Hippocampal formation (tissue), 2 donors: ENCODE results near the gene ELAVL2.
"Not testable (repeated sequence)": the region's sequence is repeated elsewhere in the genome, so short reads cannot be mapped to it uniquely, and the experiment has no call there.

ENCODE experiments used
- DNase-seq, 2 donors: peaks; one replicate each; lab custom pipeline; 2025; lab: John Stamatoyannopoulos, UW

The ELAVL2 gene

DNA sequence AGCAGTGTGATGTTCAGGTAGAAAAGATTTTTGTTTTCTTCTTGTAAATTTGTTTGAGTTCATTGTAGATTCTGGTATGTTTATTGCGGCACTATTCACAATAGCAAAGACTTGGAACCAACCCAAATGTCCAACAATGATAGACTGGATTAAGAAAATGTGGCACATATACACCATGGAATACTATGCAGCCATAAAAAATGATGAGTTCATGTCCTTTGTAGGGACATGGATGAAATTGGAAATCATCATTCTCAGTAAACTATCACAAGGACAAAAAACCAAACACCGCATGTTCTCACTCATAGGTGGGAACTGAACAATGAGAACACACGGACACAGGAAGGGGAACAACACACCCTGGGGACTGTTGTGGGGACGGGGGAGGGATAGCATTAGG, 103.0 kb downstream of the ELAVL2 start:
- not testable (repeated sequence) for DNase-seq

DNA sequence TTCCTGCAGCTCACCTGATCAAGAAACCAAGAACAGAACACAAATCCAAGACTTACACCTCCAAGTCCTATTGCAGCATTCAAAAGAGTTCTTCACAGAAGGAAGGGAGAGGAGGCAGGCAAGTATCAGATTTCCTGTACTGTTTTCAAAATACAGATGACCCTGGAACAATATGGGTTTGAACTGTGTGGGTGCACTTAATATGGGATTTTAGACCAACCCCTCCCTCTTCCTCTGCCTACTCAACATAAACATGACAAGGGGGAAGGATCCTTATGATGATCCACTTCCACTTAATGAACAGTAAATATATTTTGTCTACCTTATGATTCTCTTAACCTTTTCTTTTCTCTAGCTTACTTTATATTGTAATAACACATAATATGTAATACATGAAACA, 104.6 kb downstream of the ELAVL2 start:
- no peak for DNase-seq

DNA sequence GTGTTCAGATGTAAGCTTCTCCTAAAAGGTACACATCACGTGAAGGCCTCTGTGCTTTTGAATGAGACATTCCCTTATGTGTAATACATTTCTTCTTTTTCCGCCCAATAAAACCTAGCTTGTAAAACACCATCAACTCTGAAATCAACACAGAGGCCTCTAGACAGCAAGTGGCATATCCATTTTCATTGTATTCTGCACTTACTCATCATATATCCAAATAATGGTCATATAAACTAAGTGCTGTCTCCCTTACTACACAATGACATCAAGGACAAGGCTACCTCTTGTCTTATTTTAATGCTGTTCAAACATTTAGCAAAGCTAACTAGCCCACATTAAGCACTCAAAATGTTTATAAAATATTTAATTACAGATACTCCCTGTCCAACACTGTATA, 108.5 kb downstream of the ELAVL2 start:
- no peak for DNase-seq

DNA sequence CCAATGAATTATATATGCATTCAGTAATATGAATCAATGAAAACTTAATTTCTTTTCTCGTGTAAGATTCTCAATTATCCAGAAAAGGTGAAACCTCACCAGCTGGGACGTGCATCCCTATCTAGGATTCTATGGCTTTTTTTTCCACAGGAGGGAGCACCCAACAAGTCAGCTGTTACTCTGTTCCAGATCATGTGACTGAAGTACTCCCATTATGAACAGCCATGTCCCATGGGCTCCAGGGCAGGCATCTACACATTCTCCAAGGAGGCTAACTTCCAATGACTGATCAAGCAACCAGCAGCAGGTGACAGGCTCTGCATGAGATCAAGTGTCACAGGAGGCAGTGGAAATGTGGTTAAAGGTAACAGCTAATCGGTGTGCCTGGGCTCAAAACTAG, 118.8 kb downstream of the ELAVL2 start:
- DNase-seq, result no peak

DNA sequence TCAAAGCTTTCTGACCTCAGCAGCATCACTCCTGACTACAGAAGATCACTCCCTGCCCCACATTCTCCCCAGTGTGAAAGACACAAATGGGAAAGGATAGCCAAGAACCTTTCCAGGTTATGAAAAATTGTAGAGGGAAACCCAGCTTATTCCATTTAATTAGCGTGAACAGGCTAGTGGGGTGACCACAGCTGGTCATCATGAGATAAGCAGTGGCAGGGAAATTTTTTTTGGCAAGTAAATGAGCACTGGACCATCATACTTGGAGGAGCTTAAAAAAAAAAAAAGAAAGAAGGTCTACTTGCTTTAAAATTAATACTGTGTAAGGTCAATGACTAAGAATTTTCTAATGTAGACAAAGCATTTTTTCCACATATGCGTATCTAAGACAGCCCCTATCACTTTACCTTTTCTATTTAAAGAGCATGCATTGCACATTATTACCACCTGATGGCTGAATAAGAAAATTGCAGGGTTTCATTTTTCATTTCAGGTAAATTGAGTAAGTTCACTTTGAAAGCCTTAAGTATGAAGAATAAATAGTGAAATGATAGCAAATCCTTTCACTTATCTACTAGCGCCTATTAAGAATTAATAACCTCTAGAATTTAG, 123.6 kb downstream of the ELAVL2 start:
- no peak for DNase-seq

DNA sequence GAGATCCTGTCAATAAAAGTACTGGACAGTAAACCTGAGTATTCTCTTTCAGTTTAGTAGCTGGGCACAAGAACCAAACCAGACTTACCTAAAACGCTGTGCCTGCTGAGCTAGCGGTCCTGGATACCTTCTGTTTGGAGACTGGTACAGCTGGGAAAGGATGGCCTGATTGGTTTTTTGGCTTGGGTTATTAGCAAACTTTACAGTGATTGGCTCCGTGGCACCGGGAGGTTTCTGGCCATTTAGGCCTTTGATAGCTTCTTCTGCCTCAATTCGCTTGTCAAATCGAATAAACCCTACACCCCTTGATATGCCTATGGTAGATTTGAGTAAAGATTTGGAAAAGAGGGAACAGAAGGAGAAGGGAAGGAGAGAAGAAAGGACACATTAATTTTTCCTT, 124.7 kb downstream of the ELAVL2 start:
- no peak for DNase-seq

DNA sequence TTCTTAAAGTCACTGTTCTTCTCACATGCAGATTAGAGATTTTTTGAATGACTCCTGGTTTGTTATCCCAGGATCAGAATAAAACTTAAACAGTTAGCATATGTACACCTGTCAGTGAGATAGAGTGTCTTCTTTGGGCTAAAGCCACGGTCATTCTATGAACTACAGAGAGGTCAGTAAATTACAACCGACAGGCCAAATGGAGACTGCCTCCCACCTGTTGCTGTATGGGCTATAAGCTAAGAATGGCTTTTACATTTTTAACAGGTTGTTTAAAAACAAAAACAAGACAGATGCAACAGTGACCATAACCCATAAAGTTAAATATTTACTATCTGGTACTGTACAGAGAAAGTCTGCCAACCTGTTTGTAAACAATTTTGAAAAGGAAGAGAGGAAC, 125.7 kb downstream of the ELAVL2 start:
- DNase-seq, result no peak

DNA sequence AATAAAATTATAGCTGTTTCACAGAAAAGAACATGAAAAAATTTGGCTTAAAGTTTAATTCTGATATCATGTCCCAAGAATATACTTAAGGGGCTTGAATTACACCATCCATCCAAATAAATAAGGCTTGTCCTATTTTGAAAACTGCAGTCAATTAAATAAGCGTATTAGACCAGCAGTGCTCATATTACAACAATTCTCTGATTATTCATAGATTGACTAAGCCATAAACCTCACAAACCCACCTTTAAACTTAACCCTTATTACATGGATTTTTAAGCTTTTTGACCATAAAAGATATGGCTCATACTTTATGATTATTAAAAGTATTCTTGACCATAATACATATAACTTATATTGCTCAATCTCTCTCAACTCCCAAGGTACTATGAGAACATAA, 127.9 kb downstream of the ELAVL2 start:
- no peak for DNase-seq

DNA sequence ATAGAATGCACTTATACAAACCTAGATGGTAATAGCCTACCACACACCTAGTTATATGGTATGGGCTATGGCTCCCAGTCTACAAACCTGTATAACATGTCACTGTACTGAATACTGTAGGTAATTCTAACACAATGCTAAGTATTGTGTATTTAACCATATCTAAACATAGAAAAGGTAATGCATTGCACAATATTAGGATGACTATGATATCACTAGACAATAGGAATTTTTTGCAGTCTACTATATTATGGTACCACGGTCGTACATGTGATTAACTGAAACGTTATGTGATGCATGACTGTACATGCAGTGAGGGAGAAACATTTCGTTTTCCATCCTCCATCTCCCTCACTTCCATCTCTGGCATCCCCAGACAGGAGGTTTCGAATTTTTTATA, 130.5 kb downstream of the ELAVL2 start:
- DNase-seq, result no peak

DNA sequence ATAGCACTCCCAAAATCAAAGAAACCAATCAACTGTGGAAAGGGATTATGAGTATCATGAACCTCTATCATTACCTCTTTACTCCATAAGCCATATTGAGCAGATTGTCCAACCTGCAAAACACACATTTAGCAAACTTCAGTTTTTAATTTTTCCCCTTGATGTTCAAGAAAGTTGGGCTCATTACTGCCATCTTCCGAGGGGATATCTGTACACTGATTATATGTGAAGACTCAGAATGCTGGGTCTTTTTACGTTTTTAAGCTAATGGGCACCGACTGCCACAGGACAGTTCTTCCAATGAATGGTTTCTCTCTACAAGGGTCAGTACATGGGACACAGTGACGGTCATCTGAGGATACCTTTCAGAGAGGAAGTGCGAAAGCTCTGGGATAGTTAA, 132.7 kb downstream of the ELAVL2 start:
- DNase-seq, result no peak

DNA sequence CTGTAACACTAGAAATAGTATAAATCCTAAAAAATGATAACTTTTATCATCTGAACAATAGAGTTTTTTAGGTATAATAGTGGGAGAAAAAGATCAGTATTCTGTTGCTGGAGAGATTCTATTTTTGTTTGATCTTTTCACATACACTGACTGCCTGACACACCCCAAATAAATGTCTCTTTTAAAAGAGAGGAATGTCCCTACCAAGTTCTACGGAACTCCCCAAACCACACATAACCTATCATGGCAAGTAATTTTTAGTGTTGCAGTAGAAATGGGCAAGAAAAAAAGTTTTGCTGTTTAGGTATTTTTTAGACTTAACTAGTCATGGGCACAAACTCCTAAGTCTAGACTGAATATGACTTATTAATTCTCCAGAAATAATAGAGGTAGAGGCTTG, 139.1 kb downstream of the ELAVL2 start:
- no peak for DNase-seq

DNA sequence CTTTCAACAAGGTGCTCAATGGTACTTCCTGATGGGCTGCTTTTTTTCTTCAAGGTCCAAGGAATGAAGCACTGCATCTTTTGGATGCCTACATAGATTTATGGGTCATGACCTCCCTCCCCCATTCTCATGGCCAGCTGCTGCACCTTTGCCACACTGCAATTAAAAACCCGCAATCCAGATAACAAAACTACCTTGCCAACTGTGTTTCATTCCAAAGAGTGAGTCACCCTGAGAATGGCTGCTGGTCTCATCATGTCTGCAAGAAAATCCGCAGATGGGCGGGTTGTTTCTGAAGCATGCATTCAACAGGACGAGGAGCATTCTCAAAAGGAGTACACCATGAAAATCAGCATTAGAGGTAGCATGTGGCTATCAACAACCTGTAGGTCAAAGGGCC, 139.8 kb downstream of the ELAVL2 start:
- DNase-seq, result no peak

DNA sequence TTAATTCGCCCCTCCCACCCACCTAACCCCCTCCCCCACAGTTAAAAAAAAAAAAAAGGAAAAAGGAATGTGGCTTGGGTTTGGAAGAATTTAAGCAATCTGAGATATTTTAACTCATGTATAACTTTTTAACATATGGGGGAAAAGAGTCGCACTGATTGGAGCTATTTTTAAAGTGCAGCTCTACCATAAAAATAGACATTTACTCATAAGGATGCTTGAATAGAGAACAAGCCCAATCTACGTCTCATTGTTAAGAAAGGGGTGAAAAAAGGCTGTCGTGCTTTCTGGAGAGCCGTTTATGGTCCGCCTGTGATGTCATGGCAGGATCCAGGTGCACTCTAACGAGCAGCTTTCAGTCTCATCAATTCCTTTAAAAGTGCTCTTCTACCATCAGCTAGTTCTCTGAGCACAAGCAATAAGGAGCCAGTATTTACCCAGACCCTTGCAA, 142.4 kb downstream of the ELAVL2 start:
- DNase-seq, result peak in 1 of 2 donors; percentile 12

DNA sequence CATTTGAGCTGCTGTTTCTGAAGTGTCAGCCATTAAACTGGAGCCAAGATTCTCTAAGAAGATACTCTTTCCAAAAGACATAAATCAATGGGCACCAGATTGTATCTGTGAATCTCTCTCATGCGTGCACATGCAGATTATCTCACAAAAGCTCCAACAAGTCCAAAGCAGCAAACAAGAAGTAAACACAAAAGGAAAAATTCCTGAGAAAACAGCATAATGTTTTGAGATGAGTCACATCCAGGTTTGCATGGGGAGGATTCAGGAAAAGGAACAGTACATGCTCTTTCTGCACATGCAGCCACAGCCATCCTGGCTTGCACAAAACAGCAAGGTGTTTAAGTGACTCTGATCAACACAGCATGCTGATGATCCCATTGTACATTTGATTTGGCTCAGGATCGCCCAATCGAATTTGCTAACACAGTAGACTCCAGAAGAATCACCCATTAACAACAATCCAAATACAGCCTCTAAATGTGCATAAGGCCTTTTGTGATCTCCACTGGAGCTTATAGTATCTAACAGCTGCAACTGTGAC, 143.1 kb downstream of the ELAVL2 start:
- no peak for DNase-seq

DNA sequence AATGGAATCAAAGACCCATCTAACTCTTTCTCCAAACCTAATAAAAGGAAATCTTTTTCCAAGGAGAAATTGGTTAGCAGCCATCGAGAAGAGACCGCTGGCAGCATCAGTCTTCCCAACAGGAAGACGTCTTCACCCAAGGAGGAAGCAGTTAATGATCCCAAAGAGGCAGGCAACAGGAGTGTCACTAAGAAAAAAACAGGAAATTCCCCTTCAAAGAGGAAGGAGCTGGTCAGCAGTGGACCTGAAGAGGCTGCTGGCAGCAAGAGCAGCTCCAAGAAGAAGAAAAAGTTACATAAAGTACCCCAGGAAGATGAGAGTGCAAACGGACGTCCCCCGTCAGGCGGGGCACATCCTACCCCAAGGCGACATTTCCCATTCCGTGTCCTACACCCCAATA, 143.7 kb downstream of the ELAVL2 start:
- no peak for DNase-seq

DNA sequence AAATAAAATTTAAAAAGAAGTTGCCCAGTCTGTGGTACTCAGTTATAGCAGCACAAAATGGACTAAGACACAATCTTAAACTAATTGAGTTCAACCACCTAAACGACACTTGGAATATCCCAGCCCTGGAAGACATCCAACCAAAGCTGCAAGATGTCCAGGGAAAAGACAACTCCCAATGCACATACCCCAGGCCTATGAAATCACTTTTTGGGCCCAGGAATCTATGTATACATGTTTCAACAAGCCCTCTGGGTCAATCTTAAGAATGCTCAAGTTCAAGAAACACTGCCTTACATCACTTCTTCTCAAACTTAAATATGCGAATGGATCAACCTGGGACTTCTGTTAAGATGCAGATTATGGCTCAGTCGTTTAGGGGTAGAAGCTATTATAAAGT, 148.6 kb downstream of the ELAVL2 start:
- DNase-seq, result no peak

DNA sequence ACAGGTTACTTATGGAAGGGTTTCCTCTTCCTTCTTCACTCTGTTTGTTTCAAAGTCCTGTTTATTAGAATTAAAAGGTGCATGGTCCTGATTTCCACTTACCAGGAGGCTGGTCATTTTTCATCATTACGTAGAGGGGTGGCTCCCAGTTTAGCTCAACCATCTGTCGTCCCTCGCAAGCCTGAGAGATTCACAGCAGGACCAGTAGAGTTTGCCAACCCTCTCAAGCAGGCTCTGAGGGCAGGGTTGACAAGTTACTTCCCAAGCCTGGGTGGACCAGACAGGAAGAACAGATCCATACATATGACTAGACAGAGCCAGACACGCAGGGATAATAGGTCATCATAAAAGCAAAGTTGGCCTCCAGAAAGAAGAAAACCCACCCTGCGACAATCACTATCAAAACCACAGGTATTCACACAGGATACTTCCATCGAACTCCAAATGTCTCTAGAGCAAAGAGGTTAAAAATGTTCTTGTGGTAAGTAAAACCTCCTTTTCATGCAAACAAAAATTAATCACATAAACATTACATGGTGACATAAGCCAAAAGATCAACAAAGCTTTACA, 151.9 kb downstream of the ELAVL2 start:
- DNase-seq, result no peak

DNA sequence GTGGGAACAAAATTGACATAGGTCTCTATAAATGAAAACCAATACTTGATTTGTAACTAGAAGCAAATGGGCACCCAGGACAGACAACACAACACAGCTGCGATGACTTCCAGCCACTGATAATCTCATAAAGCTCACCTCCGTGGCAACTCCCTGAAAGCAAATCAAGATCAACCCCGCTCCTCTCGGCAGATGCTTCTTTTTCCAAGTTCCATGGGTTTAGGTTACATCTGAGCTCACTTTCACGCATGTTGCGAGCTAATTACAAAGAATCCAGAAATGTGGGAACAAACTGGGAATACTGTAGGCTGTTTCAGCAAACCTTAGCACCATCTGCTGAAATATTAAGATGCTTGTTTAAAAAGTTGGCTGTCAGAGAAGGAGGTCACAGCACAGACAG, 153.9 kb downstream of the ELAVL2 start:
- no peak for DNase-seq

DNA sequence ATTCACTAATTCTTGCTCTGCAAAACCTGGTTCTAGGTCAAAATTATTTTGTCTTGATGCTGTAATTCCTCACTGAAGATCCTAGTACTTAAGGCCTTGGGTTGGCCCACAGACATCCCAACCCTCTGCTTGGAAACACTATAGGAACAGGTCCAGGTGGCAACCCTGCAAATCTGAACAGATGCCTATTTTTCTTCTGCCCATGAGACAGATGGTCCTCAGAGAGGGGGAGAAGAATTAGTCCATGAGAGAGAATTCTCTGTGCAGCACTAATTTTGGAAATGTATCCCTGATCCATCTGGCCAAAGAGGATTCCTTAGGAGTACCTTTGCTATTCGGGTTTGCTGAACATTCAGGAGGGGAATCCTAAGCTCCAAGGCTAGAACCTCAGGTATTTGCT, 156.3 kb downstream of the ELAVL2 start:
- DNase-seq, result peak in 1 of 2 donors; percentile 44

DNA sequence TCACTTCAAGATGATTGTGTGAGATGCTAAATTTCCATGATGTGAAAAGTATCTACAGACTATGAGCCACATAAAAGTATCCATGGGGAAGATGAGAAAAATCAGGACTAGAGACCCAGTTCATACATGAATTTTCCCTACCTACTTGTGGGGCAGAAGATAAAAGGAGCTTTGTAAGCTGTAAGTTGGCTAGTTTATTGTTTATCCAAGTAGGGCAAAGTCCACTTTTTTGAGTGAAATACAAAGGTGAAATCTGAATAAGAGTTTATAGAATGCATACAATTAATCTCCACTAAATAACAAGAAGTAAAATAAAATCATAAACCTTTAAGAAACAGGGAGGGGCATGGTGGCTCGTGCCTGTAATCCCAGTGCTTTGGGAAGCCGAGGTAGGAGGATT, 160.4 kb downstream of the ELAVL2 start:
- no peak for DNase-seq

DNA sequence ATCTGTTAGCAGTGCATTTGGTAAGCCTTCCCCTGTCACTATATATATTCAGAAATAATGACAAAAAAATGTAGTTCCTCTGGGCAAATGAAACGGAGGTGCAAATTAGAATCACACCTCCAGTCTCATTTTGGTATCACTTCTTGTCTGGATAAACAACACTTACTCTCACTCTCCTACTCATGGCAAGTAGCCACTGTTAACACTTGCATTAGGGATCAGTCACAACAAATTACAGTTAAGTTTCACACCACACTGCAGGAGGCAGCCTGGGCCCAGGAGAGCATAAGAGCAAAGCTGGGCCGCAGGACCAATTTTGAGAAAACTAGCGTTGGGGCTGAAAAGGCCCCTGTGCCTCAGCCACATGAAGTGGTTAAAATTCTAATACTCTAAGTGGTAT, 161.0 kb downstream of the ELAVL2 start:
- no peak for DNase-seq

DNA sequence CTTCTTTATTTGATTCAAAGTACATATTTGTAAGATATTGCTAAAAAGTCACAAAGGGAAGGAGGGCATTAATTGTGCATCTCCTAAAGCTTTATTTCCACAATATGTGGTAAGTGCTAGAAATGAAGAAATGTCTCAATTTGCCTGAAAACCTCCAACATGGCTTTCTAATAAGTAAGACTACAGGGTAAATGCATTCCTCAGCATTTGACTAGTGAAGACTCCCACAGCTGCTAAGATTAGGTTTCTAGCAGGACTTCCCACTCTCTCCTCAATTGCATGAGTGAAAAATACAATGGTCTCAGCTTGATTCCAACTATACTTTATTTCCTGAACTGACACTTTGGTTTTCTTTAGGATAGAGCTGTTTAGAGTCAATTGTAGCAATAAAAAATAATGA, 162.1 kb downstream of the ELAVL2 start:
- DNase-seq, result no peak

DNA sequence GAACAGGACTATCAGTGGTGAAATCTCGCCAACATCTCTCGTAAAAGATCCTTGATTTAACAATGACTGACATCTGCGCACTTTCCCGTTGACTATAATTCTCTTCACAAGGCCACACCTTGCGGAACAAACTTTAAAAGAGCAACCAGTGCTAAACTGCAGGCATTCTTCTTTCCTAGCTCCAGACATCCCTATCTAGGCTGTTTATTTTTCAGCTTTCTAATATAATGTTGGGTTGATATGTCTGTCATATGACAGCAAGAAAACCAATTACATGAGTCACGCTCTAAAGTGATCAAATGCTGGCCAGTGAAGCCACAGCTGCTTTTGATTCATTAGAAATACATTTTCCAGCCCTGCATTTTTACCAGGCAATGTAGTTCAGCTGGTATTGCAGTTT, 162.5 kb downstream of the ELAVL2 start:
- DNase-seq, result no peak

DNA sequence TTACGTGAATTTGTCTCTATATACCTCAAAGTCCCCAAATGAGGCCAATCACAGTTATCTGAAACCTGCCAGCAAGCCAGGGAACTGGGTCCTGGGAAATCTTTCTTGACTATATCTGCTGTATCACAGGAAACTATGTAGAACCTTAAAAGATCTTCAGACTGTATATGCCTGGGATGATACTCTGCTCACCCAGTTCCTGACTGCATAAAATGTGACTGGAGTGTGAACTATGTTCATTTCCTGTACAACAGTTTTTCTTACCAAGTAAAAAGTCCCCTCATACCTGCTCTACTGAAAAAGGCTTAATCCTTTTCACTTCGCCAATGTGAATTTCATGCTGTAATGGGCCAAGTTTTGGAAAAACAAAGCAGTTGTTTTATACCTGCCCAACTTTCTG, 162.9 kb downstream of the ELAVL2 start:
- DNase-seq, result no peak
